Omental fat pad (tissue), 4 donors: ENCODE data around the gene CASD1. TPM values are rescaled to one million over a fixed set of nuclear protein-coding genes. Genes with fewer than 3 reads are reported as not detected.

Experiments
- ATAC-seq: fragments of 150-250 bp; one replicate; pipeline ENCODE4 v1.9.1; 2016; ENCODE audit warnings: mild to moderate bottlenecking, moderate library complexity; ENCODE audit not compliant: low FRiP score
- DNase-seq: peaks from one replicate; pipeline ENCODE4 v3.0.0-alpha.2; 2019; ENCODE audit warnings: low spot score
- total RNA-seq, 4 donors: library from RNA; depleted of rRNA; stranded (reverse); fragments of >200 nt; gene quantifications; one replicate each; pipeline ENCODE4 v1.1.0, GENCODE V29; 2016
- TF ChIP-seq, protein P1 (sequence below), 3 donors: fragments of 450-650 bp; IDR thresholded peaks; one replicate each; pipeline ENCODE4 v1.5.1; 2016 to 2017; ENCODE audit warnings: antibody characterized with exemption in 3 of 3, mild to moderate bottlenecking in 3 of 3, moderate library complexity in 2 of 3

CASD1 gene
- total RNA-seq, 4 donors from 2014 or later = 19.1 to 34.5 (median 23.3) TPM

DNA sequence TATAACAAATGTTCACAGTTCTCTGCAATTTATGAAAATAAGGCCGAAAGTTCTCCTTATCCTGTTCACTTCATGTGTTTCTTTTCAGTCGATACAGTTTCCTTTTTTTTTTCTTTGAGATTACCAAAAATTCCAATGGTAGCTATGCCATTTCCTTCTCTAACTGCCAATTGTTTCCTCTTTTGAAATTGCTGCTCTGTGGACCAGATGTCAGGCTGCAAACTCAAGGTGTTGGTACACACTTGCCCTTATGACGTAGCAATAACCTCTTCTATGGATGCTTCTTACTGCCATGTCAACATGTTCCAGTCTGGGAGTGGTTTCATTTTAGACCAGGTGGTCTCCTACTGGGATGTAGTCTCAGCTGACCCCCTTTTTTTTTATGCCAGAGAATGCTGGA lies 52.9 kb downstream of the CASD1 start:
- TF ChIP-seq, protein P1, sequence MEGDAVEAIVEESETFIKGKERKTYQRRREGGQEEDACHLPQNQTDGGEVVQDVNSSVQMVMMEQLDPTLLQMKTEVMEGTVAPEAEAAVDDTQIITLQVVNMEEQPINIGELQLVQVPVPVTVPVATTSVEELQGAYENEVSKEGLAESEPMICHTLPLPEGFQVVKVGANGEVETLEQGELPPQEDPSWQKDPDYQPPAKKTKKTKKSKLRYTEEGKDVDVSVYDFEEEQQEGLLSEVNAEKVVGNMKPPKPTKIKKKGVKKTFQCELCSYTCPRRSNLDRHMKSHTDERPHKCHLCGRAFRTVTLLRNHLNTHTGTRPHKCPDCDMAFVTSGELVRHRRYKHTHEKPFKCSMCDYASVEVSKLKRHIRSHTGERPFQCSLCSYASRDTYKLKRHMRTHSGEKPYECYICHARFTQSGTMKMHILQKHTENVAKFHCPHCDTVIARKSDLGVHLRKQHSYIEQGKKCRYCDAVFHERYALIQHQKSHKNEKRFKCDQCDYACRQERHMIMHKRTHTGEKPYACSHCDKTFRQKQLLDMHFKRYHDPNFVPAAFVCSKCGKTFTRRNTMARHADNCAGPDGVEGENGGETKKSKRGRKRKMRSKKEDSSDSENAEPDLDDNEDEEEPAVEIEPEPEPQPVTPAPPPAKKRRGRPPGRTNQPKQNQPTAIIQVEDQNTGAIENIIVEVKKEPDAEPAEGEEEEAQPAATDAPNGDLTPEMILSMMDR (IDR thresholded peaks at IDR 0.05) = no peak
- DNase-seq = no peak
- no peak for ATAC-seq

DNA sequence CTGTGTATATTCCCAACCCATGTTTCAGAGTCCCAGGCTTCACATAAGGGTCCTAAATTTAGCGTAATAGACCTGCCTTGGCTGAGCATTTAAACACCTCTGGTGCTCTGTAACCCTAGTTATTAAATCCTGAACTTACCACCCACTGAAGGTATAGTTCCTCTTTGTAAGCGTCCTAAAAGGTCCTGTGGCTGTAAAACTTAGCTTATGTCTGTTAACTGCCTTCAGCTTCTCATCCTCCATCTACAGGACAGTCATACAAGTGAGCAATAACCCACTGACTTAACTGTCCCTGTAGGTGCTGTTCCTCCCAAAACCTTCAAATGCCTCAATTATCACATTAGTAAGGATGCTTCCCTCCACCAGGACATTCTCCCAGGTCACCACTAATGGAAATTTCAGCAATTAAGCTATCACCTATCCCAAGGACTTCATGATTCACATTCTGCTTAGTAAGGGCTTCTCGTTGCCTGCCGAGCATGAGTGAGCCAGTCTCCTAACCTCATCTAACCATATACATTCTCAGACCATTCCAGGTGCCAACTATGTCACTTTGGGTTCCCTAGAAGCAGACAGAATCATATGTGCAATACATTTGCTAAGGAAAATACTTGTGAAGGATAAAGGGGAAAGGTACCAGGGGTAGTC lies 55.8 kb downstream of the CASD1 start:
- no peak for ATAC-seq
- TF ChIP-seq, protein P1 (IDR thresholded peaks at IDR 0.05) = no peak
- DNase-seq = no peak

DNA sequence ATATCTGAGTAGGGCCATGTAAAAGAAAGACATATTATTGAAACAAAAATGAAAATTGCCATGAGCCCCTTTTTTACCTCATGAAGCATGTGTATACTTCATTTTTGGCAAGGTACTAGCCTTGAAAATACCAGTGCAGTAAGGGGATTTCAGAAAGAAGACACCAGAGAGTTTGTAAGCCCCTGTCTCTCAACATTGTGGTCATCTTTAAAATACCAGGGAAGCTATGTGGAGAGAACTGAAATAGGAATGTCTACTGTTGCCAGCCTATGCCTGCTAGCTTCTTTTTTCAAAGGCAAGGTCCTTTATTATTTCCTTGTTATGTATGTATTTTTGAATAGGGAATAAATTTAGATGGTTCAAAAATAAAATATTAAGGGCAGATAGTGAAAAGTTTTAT lies 57.8 kb downstream of the CASD1 start:
- TF ChIP-seq, protein P1 (IDR thresholded peaks at IDR 0.05) = no peak
- ATAC-seq = no peak
- DNase-seq = no peak

DNA sequence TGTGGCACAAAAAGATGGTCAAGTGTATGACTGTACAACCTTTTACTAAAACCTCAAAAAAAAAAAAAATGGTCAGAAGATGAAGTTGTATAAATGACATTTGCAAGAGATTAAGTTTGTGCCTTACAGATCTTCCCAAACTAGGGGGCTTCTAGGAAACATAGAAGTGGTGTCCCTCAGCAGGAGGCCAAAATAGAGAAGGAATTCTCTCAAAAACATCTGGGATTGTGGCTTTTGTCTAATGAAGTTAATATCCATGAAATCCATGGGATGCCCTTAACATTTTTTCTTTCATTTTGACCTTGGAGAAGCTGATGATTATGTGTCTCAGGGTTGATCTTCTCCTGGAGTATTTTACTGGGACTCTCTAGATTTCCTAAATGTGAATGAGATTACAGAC lies 62.2 kb downstream of the CASD1 start:
- TF ChIP-seq, protein P1 (IDR thresholded peaks at IDR 0.05) = no peak
- ATAC-seq (no peak), DNase-seq (no peak)

- DNase-seq (no peak), ATAC-seq (no peak)
- TF ChIP-seq, protein P1 (IDR thresholded peaks at IDR 0.05) = no peak
These were observed 66.0 kb downstream of the CASD1 start for GRCh38 chr7:94575646-94576045.

DNA sequence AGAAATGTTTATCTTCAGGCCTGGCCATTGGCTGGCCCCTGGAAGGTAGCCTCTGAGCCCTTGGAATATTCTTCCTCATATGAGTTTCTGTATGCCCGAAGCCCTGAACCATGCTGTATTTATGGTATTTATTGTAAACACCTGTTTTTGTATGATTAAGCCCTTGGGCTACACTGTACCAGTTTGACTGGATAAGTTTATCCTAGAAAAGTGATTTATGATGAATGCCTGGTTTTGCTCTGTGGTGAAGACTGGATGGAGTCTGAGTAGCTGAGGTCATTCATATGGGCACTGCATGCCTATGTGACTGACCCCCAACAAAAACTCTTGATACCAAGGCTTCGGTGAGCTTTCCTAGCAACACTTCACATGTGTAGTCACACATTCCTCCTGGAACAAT lies 66.7 kb downstream of the CASD1 start:
- no peak for DNase-seq
- TF ChIP-seq, protein P1 (IDR thresholded peaks at IDR 0.05) = no peak
- no peak for ATAC-seq

- ATAC-seq = no peak
- no peak for DNase-seq
- TF ChIP-seq, protein P1 (IDR thresholded peaks at IDR 0.05) = no peak
These were observed 67.7 kb downstream of the CASD1 start for GRCh38 chr7:94577357-94577756.
